K562 (cell line): ENCODE data around the gene NEMP1. TPM values are rescaled to one million over a fixed set of nuclear protein-coding genes. Genes with fewer than 3 reads are reported as not detected.

Experiments
- DDX20 ChIP-seq: fragments of 450-650 bp; IDR thresholded peaks from 2 replicates; pipeline ENCODE4 v1.6.1; 2016; ENCODE audit warnings: missing genetic modification characterization, low read depth, mild to moderate bottlenecking, missing compliant biosample characterization, moderate library complexity
- HOXB6 ChIP-seq: fragments of 250-450 bp; sonication (Bioruptor Pico); IDR thresholded peaks from 2 replicates; pipeline ENCODE4 v1.5.1; 2022; ENCODE audit warnings: mild to moderate bottlenecking, borderline replicate concordance
- SPI1 ChIP-seq: IDR thresholded peaks from 2 replicates; pipeline ENCODE4 v1.6.1; 2011; ENCODE audit warnings: low read depth, low read length, control low read depth, borderline replicate concordance
- ZNF507 ChIP-seq: conservative IDR thresholded peaks from 2 replicates; pipeline ENCODE4 v1.6.1; 2017; ENCODE audit warnings: missing genetic modification characterization, missing compliant biosample characterization
- ZNF717 ChIP-seq: fragments of 250-450 bp; sonication (Bioruptor Pico); IDR thresholded peaks from 2 replicates; pipeline ENCODE4 v1.5.0; 2021
- polyA plus RNA-seq, 8 experiments: library from polyadenylated mRNA; depleted of rRNA in 4 of 8; stranded (reverse) in 5 of 8; unstranded in 3 of 8; fragments of >200 nt; fragmentation: Nextera tagmentation in 2 of 8; fragmentation: Illumina TruSeq in 1 of 8; extraction: Ambion mirVana in 2 of 8; extraction: Trizol in 1 of 8; gene quantifications; 2 replicates each; pipeline versions ENCODE4 v1.2.1 to v1.2.3, GENCODE V29; 2011 to 2014; ENCODE audit warnings: inconsistent platforms in 1 of 8, missing spikeins in 1 of 8
- total RNA-seq, 7 experiments: library from RNA; depleted of rRNA in 6 of 7; stranded (reverse); fragments of >200 nt in 6 of 7; fragmentation: Illumina TruSeq in 2 of 7; extraction: Trizol in 2 of 7; gene quantifications; 2 replicates each; pipeline versions ENCODE4 v1.2.1 to v1.2.3, GENCODE V29; 2011 to 2021; ENCODE audit warnings: low replicate concordance in 1 of 7
- TF ChIP-seq, protein P1 (sequence below): fragments of 450-650 bp; formaldehyde crosslinking; IDR thresholded peaks from 2 replicates; pipeline ENCODE4 v1.4.0; 2020; ENCODE audit warnings: mild to moderate bottlenecking, moderate library complexity
- TF ChIP-seq, protein P2 (sequence below): fragments of 450-650 bp; IDR thresholded peaks from 2 replicates; pipeline ENCODE4 v1.6.1; 2017; ENCODE audit warnings: antibody characterized with exemption

The NEMP1 gene
- total and polyA plus RNA-seq, 9 of the 15 experiments (the other 6 are each of a cell fraction or from before 2014, with no cell fraction given) = 9.5 to 82.2 (median 41.2) TPM

DNA sequence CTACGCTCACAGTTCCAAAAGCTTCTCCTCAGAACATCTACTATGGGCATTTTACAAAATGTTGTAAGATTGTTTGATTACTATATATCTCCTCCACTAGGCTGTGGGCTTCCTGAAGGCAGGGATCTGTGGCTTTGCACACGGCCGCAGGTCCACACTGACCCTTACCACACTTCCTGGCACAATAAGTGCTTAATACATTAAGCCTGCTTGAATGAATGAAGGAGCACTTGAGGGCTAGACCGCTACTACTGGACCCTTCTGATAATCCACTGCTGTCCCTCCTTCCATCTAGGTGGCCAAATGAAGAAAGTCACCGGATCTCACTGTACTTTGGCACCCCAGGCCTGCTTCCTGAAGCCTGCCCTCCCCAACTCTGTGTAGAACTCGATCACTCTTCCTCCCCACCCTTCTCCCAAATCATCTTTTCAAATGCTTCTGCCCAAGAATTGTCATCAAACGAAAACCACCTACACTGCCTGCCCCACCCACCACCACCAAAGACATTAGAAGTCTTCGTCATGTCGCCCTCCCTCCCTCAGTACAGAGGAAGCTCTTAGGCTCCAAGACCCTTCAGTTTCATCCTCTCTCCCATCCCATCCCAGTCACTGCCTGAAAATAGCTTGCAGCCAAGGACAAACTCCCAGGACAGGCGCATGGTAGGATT is 71.6 kb downstream of the NEMP1 start (continued):
- no peak for TF ChIP-seq DDX20 (tag)
- no peak for TF ChIP-seq SPI1
- TF ChIP-seq ZNF717 = no peak
- TF ChIP-seq, protein P1, sequence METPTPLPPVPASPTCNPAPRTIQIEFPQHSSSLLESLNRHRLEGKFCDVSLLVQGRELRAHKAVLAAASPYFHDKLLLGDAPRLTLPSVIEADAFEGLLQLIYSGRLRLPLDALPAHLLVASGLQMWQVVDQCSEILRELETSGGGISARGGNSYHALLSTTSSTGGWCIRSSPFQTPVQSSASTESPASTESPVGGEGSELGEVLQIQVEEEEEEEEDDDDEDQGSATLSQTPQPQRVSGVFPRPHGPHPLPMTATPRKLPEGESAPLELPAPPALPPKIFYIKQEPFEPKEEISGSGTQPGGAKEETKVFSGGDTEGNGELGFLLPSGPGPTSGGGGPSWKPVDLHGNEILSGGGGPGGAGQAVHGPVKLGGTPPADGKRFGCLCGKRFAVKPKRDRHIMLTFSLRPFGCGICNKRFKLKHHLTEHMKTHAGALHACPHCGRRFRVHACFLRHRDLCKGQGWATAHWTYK = no peak
- TF ChIP-seq ZNF507 (tag) = no peak
- TF ChIP-seq HOXB6 (CRISPR knock-in tag) = no peak
- TF ChIP-seq, protein P2, sequence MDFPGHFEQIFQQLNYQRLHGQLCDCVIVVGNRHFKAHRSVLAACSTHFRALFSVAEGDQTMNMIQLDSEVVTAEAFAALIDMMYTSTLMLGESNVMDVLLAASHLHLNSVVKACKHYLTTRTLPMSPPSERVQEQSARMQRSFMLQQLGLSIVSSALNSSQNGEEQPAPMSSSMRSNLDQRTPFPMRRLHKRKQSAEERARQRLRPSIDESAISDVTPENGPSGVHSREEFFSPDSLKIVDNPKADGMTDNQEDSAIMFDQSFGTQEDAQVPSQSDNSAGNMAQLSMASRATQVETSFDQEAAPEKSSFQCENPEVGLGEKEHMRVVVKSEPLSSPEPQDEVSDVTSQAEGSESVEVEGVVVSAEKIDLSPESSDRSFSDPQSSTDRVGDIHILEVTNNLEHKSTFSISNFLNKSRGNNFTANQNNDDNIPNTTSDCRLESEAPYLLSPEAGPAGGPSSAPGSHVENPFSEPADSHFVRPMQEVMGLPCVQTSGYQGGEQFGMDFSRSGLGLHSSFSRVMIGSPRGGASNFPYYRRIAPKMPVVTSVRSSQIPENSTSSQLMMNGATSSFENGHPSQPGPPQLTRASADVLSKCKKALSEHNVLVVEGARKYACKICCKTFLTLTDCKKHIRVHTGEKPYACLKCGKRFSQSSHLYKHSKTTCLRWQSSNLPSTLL = no peak
